ENCODE measurements around the gene FSTL1. TPM values are rescaled to one million over a fixed set of nuclear protein-coding genes. Genes with fewer than 3 reads are reported as not detected.

The FSTL1 gene
- total RNA-seq, 1 experiment from 2014 or later = 20.7 TPM

DNA sequence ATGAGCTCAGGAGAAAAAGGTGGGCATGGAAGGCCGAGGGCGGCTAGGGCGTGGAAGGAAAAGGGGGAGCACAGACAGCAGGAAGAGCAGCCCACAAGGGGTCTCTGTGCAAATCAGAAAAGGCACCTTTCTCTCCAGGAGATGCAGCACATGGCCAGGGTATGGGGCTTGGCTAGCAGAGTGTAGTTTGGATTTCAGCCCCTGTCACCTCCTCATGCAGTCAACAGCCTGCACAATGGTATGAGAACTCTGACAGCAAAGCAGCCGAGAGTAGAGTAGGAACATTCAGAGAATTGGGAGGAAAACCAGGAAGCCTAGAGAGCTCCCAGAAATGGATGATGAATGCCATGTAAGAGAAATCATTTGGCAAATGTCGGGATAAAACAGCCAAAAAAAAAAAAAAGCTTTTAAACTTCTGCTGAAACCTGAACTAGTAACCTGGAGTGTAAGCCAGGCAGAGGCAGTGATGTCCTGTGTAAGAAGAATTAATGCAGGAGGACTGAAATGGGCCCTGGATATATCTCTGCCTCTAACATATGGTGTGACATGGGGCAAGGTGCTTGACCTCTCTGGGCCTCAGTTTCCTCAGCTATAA, 25.7 kb downstream of the FSTL1 start:
- ChIA-PET RAD21 (ENCODE audit: low non-redundant PET in 1 of 2, low total read pairs in 2 of 2, uncharacterized antibody in 2 of 2, unreplicated experiment in 2 of 2) (no interaction called here), CTCF (interaction anchor here (0.7 to 1.8 kb wide), 2 partner anchors 8 to 132 kb away, joined by 3 to 5 read pairs; no protein-coding TSS in a partner anchor), POLR2A (no interaction called here)
- no peak overlapping the region for H3K27ac ChIP-seq (ENCODE audit: low read depth, low read length)
- no peaks in the 10 kb centered on the region for H3K4me1 ChIP-seq (ENCODE audit: control insufficient read depth in 1 of 2, insufficient read depth in 2 of 2, low read length in 2 of 2)
- no peak for DNase-seq (ENCODE audit: low read depth, low spot score)
- BruUV-seq (replicated peaks) = no TSS peak
- H3K79me2 ChIP-seq (ENCODE audit: insufficient read depth, low read length) = no peaks in the 10 kb centered on the region
- no peak overlapping the region for H2AFZ ChIP-seq (ENCODE audit: low read depth, low read length, poor library complexity, severe bottlenecking)
- no peaks in the 10 kb centered on the region for H3K36me3 ChIP-seq (ENCODE audit: control insufficient read depth in 1 of 2, insufficient read depth in 2 of 2, low read length in 2 of 2)
- TF ChIP-seq TCF7L2 (IDR thresholded peaks at IDR 0.05; ENCODE audit: borderline replicate concordance, extremely low read depth, insufficient read depth, insufficient read length) (no peak), POLR2AphosphoS5 (IDR thresholded peaks at IDR 0.05; ENCODE audit: low read depth, low read length) (no peak), JUND (IDR thresholded peaks at IDR 0.05) (no peak), FOSL1 (IDR thresholded peaks at IDR 0.05; ENCODE audit: low read depth) (no peak), EZH2 (IDR thresholded peaks at IDR 0.05) (no peak), SRF (IDR thresholded peaks at IDR 0.05; ENCODE audit: low read depth) (no peak), EZH2phosphoT487 (IDR thresholded peaks at IDR 0.05; ENCODE audit: borderline replicate concordance) (no peak), ELF1 (IDR thresholded peaks at IDR 0.05; ENCODE audit: borderline replicate concordance, low read depth) (no peak)
- TF ChIP-seq, protein P1, sequence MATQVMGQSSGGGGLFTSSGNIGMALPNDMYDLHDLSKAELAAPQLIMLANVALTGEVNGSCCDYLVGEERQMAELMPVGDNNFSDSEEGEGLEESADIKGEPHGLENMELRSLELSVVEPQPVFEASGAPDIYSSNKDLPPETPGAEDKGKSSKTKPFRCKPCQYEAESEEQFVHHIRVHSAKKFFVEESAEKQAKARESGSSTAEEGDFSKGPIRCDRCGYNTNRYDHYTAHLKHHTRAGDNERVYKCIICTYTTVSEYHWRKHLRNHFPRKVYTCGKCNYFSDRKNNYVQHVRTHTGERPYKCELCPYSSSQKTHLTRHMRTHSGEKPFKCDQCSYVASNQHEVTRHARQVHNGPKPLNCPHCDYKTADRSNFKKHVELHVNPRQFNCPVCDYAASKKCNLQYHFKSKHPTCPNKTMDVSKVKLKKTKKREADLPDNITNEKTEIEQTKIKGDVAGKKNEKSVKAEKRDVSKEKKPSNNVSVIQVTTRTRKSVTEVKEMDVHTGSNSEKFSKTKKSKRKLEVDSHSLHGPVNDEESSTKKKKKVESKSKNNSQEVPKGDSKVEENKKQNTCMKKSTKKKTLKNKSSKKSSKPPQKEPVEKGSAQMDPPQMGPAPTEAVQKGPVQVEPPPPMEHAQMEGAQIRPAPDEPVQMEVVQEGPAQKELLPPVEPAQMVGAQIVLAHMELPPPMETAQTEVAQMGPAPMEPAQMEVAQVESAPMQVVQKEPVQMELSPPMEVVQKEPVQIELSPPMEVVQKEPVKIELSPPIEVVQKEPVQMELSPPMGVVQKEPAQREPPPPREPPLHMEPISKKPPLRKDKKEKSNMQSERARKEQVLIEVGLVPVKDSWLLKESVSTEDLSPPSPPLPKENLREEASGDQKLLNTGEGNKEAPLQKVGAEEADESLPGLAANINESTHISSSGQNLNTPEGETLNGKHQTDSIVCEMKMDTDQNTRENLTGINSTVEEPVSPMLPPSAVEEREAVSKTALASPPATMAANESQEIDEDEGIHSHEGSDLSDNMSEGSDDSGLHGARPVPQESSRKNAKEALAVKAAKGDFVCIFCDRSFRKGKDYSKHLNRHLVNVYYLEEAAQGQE (IDR thresholded peaks at IDR 0.05; ENCODE audit: low read depth) = no peak
- TF ChIP-seq, protein P2, sequence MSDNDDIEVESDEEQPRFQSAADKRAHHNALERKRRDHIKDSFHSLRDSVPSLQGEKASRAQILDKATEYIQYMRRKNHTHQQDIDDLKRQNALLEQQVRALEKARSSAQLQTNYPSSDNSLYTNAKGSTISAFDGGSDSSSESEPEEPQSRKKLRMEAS (IDR thresholded peaks at IDR 0.05) = no peak
- H3K4me2 ChIP-seq (ENCODE audit: low read length) = no peak overlapping the region
- no peaks in the 10 kb centered on the region for H3K9me2 ChIP-seq (ENCODE audit: insufficient read depth)
- no peaks in the 10 kb centered on the region for H3K27me3 ChIP-seq (ENCODE audit: insufficient read depth, low read length)
- H3K9ac ChIP-seq (ENCODE audit: low read length) = no peak overlapping the region
- intact Hi-C loops (cut with micrococcal nuclease) = no loop called here
- ATAC-seq = no peak
- no peaks in the 10 kb centered on the region for H4K20me1 ChIP-seq (ENCODE audit: insufficient read depth)
- H3K4me3 ChIP-seq (replicated peaks in 1 of 2; ENCODE audit: low read depth in 1 of 2, low read length in 2 of 2) = no peak overlapping the region
- no peaks in the 10 kb centered on the region for H3K9me3 ChIP-seq (ENCODE audit: control insufficient read depth in 1 of 2, insufficient read depth in 1 of 2, low read depth in 1 of 2, low read length in 2 of 2)

All from HCT116 (cell line).